Islet of Langerhans (tissue), 1 donor: ENCODE results near the gene PRSS1.
"Not testable (repeated sequence)": the region's sequence is repeated elsewhere in the genome, so short reads cannot be mapped to it uniquely, and the experiment has no call there.

ENCODE experiments used
- FAIRE-seq: peaks from one replicate; lab custom pipeline; 2011; peaks lifted over from hg19 to GRCh38; lab: Jason Lieb, UNC

The PRSS1 gene

GRCh38 chr7:142748410-142748809, 862 bp upstream of the PRSS1 start:
- not testable (repeated sequence) for FAIRE-seq

- no peak for FAIRE-seq
Observed at GRCh38 chr7:142750321-142750938, 1.2 kb downstream of the PRSS1 start.

DNA sequence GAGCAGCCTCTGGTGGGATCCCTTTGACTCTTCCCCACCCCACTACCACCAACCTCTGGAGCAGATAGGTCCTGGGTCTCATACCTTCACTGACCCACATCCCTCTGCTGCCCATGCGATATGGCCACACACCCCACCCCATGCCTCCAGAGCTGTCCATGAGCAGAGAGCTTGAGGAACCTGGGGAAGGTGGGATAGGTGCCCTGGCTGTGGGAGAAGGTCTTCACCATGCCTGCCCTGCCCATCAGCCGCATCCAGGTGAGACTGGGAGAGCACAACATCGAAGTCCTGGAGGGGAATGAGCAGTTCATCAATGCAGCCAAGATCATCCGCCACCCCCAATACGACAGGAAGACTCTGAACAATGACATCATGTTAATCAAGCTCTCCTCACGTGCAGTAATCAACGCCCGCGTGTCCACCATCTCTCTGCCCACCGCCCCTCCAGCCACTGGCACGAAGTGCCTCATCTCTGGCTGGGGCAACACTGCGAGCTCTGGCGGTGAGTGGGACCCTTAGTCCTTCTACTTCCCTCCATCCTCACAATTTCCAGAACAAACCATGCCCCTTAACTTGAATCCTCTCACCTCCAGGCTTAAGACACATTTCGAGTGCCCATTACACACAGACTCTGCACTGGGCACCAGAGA, 2.4 kb downstream of the PRSS1 start:
- FAIRE-seq = not testable (repeated sequence)

GRCh38 chr7:142752376-142753225, 3.3 kb downstream of the PRSS1 start:
- no peak for FAIRE-seq

GRCh38 chr7:142753366-142753765, 4.1 kb downstream of the PRSS1 start:
- FAIRE-seq = no peak

- not testable (repeated sequence) for FAIRE-seq
Observed at GRCh38 chr7:142753925-142754491, 4.7 kb downstream of the PRSS1 start.

GRCh38 chr7:142754681-142755575, 5.7 kb downstream of the PRSS1 start:
- FAIRE-seq = no peak

DNA sequence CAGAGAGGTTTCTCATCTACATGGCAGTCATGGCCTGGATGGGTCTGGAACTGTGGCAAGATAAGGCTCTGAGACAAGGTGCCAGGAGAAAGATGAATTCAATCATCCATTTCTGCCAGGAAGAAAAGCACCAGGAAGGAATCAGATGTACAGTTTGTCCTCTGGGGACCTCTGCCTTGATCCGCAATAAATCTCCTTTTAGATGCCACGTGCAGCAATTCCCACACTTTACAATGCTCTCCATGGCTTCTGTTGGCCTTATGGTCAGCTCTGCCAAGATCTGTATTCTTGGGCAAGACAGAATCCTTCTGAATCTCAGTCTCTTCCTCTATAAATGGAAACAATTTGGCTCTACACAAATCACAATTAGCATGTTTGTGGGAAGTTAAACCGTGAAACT, 9.0 kb downstream of the PRSS1 start:
- not testable (repeated sequence) for FAIRE-seq

DNA sequence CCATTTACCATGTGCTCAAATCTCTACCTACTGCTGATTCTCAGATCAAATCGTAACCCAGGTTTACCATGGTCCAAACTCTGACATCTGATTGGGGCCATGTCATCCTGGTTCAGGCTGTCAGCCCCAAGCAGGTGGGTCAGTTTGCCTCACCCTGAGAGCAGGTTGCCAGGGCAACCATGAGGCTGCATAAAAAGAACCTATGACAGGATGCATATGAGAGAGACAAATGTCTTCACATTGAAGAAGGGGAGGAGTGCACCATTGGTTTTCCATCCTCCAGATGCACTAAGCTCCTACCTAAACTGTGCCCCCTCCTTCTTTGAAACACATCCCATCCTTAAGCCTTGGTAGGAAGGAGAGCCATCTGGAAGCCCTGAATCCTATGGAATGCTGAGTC, 10.2 kb downstream of the PRSS1 start:
- no peak for FAIRE-seq

DNA sequence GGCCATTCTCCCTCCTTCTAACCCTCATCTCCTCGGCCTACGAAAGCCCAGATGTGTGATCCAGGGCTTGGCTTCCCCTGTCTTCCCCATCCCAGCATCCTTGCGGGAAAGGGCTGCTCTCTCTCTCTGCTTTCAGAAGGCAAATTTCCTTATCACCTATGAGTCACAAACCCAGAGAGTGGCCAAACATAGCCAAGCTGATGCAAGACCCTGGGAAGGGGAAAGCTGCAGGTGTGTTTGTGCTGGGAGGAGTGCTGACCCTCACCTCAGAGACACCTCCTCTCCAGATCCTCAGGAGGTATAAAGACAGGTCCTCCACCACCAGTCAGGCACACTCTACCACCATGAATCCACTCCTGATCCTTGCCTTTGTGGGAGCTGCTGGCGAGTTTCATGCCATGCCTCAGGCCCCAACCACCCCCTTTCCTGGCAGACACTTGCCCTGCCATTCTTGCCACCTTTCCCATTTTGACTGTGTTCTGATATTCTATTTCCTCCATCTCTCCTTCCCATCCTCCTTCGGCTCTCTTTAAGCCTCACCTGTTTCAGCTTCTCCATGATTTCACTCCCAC, 10.9 kb downstream of the PRSS1 start:
- FAIRE-seq = no peak

DNA sequence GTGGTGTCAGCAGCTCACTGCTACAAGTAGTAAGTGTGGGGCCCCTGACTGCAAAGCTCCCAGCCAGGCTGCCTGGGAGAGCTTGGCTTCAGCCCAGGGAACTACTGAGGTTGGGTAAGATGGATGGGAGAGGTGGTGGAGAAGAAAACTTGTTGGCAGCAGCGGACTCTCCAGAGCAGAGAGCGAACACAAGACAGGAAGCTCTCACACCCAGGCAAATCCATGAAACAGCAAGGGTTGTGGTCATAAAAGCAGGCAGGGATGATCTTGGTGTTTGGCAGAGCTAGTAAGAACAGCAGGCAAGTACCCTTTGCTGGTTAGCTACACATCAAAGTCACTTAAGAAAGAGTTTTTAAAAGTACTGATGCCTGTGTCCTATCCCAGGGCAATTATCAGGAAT, 12.3 kb downstream of the PRSS1 start:
- not testable (repeated sequence) for FAIRE-seq

DNA sequence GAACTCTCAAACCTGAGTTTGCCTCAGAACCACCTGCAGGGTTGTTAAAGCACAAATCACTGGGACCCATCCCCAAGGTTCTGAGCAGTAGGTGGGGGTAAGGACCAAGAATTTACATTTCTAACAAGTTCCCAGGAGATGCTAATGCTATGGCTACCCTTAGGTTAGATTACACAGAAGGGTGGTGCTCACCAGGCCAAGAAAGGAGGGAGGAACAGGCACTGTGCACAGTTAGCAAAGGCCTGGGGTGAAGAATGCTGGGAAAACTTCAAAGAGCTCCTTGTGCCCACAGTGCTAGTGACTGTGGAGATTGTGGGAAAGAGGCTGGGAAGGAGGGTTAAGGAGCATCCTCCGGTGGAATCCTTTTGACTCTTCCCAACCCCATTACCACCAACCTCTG, 12.8 kb downstream of the PRSS1 start:
- no peak for FAIRE-seq

DNA sequence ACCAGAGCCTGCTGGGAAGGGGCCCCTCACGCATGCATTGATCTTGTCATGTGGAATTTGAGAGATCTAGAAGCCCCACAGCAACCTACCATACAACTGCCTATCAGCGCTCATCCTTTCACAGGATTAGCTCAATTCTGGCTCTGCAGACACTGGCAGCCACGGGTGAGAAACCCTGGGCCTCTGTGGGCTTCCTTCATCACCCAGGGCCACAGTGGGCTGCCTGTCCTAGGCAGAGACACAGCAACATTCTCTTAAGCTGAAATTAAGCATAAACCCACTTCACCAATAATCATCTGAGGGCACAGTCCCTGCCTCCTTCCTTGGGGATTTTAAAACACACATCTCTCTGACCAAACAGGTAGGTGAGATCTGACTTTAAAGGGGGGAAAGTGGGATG, 18.2 kb downstream of the PRSS1 start:
- no peak for FAIRE-seq

GRCh38 chr7:142767861-142768260, 18.6 kb downstream of the PRSS1 start:
- FAIRE-seq = no peak

- FAIRE-seq = not testable (repeated sequence)
Observed at GRCh38 chr7:142768885-142769284, 19.6 kb downstream of the PRSS1 start.

DNA sequence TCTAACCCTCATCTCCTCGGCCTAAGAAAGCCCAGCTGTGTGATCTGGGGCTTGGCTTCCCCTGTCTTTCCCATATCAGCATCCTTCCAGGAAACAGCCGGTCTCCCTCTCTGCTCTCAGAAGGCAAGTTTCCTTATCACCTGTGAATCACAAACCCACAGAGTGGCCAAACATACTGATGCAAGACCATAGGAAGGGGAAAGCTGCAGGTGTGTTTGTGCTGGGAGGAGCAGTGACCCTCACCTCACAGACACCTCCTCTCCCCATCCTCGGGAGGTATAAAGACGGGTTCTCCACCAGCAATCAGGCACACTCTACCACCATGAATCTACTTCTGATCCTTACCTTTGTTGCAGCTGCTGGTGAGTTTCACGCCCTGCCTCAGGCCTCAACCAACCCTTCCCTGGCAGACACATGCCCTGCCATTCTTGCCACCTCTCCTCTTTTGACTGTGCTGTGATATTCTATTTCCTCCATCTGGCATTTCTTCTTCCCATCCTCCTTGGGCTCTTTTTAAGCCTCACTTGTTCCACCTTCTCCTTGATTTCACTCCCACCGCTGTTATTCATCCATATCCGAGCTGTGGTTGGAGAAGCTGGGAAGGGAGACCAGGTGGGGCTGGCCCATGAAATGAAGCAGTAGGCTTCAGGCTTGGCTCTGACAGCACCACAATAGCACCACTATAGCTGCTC, 21.5 kb downstream of the PRSS1 start, which contains the start of gene PRSS2:
Gene PRSS2, plus strand, starts transcription at position 310 of the 692 bp plus-strand sequence. Its CDS starts 13 bp downstream, at position 323.
- no peak for FAIRE-seq

- no peak for FAIRE-seq
Observed at GRCh38 chr7:142771353-142771723, 22.1 kb downstream of the PRSS1 start.

DNA sequence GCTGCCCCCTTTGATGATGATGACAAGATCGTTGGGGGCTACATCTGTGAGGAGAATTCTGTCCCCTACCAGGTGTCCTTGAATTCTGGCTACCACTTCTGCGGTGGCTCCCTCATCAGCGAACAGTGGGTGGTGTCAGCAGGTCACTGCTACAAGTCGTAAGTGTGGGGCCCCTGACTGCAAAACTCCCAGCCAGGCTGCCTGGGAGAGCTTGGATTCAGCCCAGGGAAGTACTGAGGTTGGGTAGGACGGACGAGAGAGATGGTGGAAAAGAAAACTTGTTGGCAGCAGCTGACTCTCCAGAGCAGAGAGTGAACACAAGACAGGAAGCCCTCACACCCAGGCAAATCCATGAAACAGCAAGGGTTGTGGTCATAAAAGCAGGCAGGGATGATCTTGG, 22.8 kb downstream of the PRSS1 start:
- FAIRE-seq = no peak

DNA sequence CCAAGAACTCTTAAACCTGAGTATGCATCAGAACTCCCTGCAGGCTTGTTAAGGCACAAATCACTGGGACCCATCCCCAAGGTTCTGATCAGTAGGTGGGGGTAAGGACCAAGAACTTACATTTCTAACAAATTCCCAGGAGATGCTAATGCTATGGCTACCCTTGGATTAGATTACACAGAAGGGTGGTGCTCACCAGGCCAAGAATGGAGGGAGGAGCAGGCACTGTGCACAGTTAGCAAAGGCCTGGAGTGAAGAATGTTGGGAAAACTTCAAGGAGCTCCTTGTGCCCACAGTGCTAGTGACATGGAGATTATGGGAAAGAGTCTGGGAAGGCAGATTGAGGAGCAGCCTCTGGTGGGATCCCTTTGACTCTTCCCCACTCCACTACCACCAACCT, 23.4 kb downstream of the PRSS1 start:
- FAIRE-seq = no peak

DNA sequence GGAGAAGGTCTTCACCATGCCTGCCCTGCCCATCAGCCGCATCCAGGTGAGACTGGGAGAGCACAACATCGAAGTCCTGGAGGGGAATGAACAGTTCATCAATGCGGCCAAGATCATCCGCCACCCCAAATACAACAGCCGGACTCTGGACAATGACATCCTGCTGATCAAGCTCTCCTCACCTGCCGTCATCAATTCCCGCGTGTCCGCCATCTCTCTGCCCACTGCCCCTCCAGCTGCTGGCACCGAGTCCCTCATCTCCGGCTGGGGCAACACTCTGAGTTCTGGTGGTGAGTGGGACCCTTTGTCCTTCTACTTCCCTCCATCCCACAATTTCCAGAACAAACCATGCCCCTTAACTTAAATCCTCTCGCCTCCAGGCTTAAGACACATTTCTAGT, 24.0 kb downstream of the PRSS1 start:
- no peak for FAIRE-seq
